GM12878 (cell line): Measurements from ENCODE around the gene SUPT3H. TPM values are rescaled to one million over a fixed set of nuclear protein-coding genes. Genes with fewer than 3 reads are reported as not detected.

ENCODE experiments used
- ATAC-seq: fragments of 200-7000 bp; cut with Tn5 transposase; 3 replicates; pipeline ENCODE4 v1.9.1; 2020; ENCODE audit warnings: mild to moderate bottlenecking, moderate library complexity
- BruUV-seq: library from RNA; stranded (reverse); fragments of 400-500 nt; replicated peaks from 2 replicates; lab custom pipeline; 2021; lab: Mats Ljungman, UMichigan
- CTCF ChIA-PET: fragments of 300-600 bp; sonication (Branson Sonifier 250); formaldehyde crosslinking; extraction: SDS; loops from one replicate; lab custom pipeline; 2021; ENCODE audit warnings: inconsistent platforms; lab: Yijun Ruan, JAX
- POLR2A ChIA-PET: fragments of 350-600 bp; formaldehyde crosslinking; extraction: SDS; loops from one replicate; lab custom pipeline; 2021; ENCODE audit warnings: inconsistent platforms; lab: Charles Lee
- RAD21 ChIA-PET: fragments of 300-600 bp; sonication (Branson Sonifier 250); formaldehyde crosslinking; loops from one replicate; lab custom pipeline; 2023; ENCODE audit warnings: antibody characterized with exemption; ENCODE audit not compliant: unreplicated experiment; lab: Charles Lee
- SMC1A ChIA-PET: fragments of 300-600 bp; sonication (Branson Sonifier 250); formaldehyde crosslinking; loops from one replicate; lab custom pipeline; 2023; ENCODE audit not compliant: unreplicated experiment, uncharacterized antibody; lab: Charles Lee
- DNase-seq: peaks from one replicate; pipeline ENCODE4 v3.0.0-alpha.2; 2011; ENCODE audit warnings: low read depth, low spot score
- FAIRE-seq: peaks from 3 replicates; lab custom pipeline; 2011; peaks lifted over from hg19 to GRCh38; lab: Jason Lieb, UNC
- H2AFZ ChIP-seq: 2 replicates; pipeline ENCODE4 v1.6.0; 2011; ENCODE audit warnings: low read depth, low read length, control low read depth; ENCODE audit not compliant: control insufficient read depth
- H3K27ac ChIP-seq: 2 replicates; pipeline ENCODE4 v1.5.1; 2011; ENCODE audit warnings: control low read depth; ENCODE audit not compliant: control insufficient read depth, insufficient read depth
- H3K27me3 ChIP-seq, 2 experiments: replicated peaks in 1 of 2; 2 replicates each; pipeline versions ENCODE4 v1.6.0 to v1.6.1; 2011; ENCODE audit warnings: low read length in 1 of 2; ENCODE audit not compliant: control insufficient read depth in 2 of 2, insufficient read depth in 2 of 2
- H3K36me3 ChIP-seq, 2 experiments: 2 replicates each; pipeline ENCODE4 v1.5.1; 2011; ENCODE audit warnings: low read length in 1 of 2; ENCODE audit not compliant: control insufficient read depth in 2 of 2, insufficient read depth in 2 of 2
- H3K4me1 ChIP-seq: 2 replicates; pipeline ENCODE4 v1.6.1; 2011; ENCODE audit warnings: mild to moderate bottlenecking, low read length, moderate library complexity, mixed read lengths; ENCODE audit not compliant: control insufficient read depth, insufficient read depth
- H3K4me2 ChIP-seq: 2 replicates; pipeline ENCODE4 v1.6.0; 2011; ENCODE audit warnings: control low read depth; ENCODE audit not compliant: control insufficient read depth, insufficient read depth
- H3K4me3 ChIP-seq: fragments of 200-600 bp; sonication (generic); 2 replicates; pipeline ENCODE4 v1.5.1; 2016
- H3K79me2 ChIP-seq: 2 replicates; pipeline ENCODE4 v1.6.0; 2011; ENCODE audit warnings: low read length; ENCODE audit not compliant: control insufficient read depth, insufficient read depth
- H3K9ac ChIP-seq: 2 replicates; pipeline ENCODE4 v1.8.0; 2011; ENCODE audit warnings: low read length, control low read depth, mixed read lengths; ENCODE audit not compliant: control insufficient read depth, insufficient read depth
- H3K9me3 ChIP-seq: replicated peaks from 3 replicates; pipeline ENCODE4 v1.5.1; 2011; ENCODE audit warnings: mild to moderate bottlenecking, low read length; ENCODE audit not compliant: control insufficient read depth, insufficient read depth
- H4K20me1 ChIP-seq: 2 replicates; pipeline ENCODE4 v1.6.0; 2011; ENCODE audit not compliant: control insufficient read depth, insufficient read depth
- BHLHE40 ChIP-seq, 2 experiments: fragments of 450-650 bp in 1 of 2; IDR thresholded peaks; 2 replicates each; pipeline ENCODE4 v1.6.1; 2011 to 2017; ENCODE audit warnings: low read depth in 2 of 2, borderline replicate concordance in 1 of 2, improper control_type of control experiment in 1 of 2, low read length in 1 of 2, mild to moderate bottlenecking in 1 of 2
- CBX3 ChIP-seq: fragments of 200-600 bp; sonication (generic); IDR thresholded peaks from 2 replicates; pipeline ENCODE4 v1.6.1; 2016; ENCODE audit warnings: low read depth, borderline replicate concordance
- CEBPB ChIP-seq, 2 experiments: fragments of 150-350 bp in 1 of 2; IDR thresholded peaks; 2 replicates each; pipeline ENCODE4 v1.6.1; 2012 to 2014; ENCODE audit warnings: low read depth in 2 of 2, low read length in 2 of 2, borderline replicate concordance in 1 of 2, inconsistent platforms in 1 of 2
- HDGF ChIP-seq: fragments of 450-650 bp; IDR thresholded peaks from 2 replicates; pipeline ENCODE4 v1.6.1; 2016; ENCODE audit warnings: antibody characterized with exemption
- JUND ChIP-seq: IDR thresholded peaks from 2 replicates; pipeline ENCODE4 v1.6.1; 2012; ENCODE audit warnings: low read depth, mild to moderate bottlenecking, low read length, improper control_type of control experiment, moderate library complexity
- KAT2A ChIP-seq: conservative IDR thresholded peaks from 2 replicates; pipeline ENCODE4 v1.6.1; 2011; ENCODE audit warnings: low read depth, low read length; ENCODE audit not compliant: control insufficient read depth
- NBN ChIP-seq: fragments of 450-650 bp; IDR thresholded peaks from 2 replicates; pipeline ENCODE4 v1.6.1; 2016
- RB1 ChIP-seq: fragments of 450-650 bp; formaldehyde crosslinking; IDR thresholded peaks from 2 replicates; pipeline ENCODE4 v1.6.1; 2017; ENCODE audit warnings: mild to moderate bottlenecking, borderline replicate concordance
- RFX5 ChIP-seq: IDR thresholded peaks from 2 replicates; pipeline ENCODE4 v1.6.1; 2011; ENCODE audit warnings: low read depth, low read length, improper control_type of control experiment
- YY1 ChIP-seq: IDR thresholded peaks from 2 replicates; pipeline ENCODE4 v1.6.1; 2011; ENCODE audit warnings: low read depth, mild to moderate bottlenecking, low read length
- ZNF207 ChIP-seq: fragments of 450-650 bp; IDR thresholded peaks from 2 replicates; pipeline ENCODE4 v1.6.1; 2014; ENCODE audit warnings: antibody characterized with exemption, mild to moderate bottlenecking, borderline replicate concordance
- ZNF24 ChIP-seq: fragments of 450-650 bp; IDR thresholded peaks from 2 replicates; pipeline ENCODE4 v1.6.1; 2017; ENCODE audit warnings: antibody characterized with exemption, mild to moderate bottlenecking
- ZNF274 ChIP-seq: IDR thresholded peaks from one replicate; pipeline ENCODE4 v1.8.0; 2011; ENCODE audit not compliant: insufficient read length, insufficient read depth
- ZNF622 ChIP-seq: fragments of 450-650 bp; IDR thresholded peaks from 2 replicates; pipeline ENCODE4 v1.6.1; 2017; ENCODE audit warnings: mild to moderate bottlenecking, inconsistent platforms
- WGBS: methylation state at CpG from one replicate; pipeline ENCODE4 v1.1.6; 2016; ENCODE audit warnings: low lambda C conversion rate; ENCODE audit not compliant: insufficient replicate concordance, insufficient coverage; ENCODE audit errors: missing lambda C conversion rate; 5-methylcytosine and 5-hydroxymethylcytosine counted together
- in situ Hi-C: fragments of 300-500 bp; cut with MboI; formaldehyde crosslinking; loops from 9 replicates; pipeline ENCODE4 v1.14.3; 2018; ENCODE audit warnings: mixed read lengths
- intact Hi-C: fragments of 100-400 bp; cut with micrococcal nuclease; formaldehyde crosslinking; loops from one replicate; pipeline ENCODE4 v1.14.2; 2022; ENCODE audit not compliant: unreplicated experiment
- polyA plus RNA-seq, 11 experiments: library from polyadenylated mRNA; depleted of rRNA in 4 of 11; unstranded in 6 of 11; stranded (reverse) in 5 of 11; fragments of >200 nt; fragmentation: Nextera tagmentation in 4 of 11; fragmentation: Illumina TruSeq in 1 of 11; extraction: Ambion mirVana in 4 of 11; extraction: Trizol in 1 of 11; gene quantifications; 1 replicate in 1 of 11; 2 replicates in 10 of 11; pipeline versions ENCODE4 v1.2.1 to v1.2.3, GENCODE V29; 2011 to 2016; ENCODE audit warnings: inconsistent platforms in 2 of 11, missing spikeins in 2 of 11, low read depth in 1 of 11
- total RNA-seq, 4 experiments: library from RNA; depleted of rRNA in 3 of 4; stranded (reverse); fragments of >200 nt in 3 of 4; fragmentation: Illumina TruSeq in 1 of 4; extraction: Trizol in 1 of 4; gene quantifications; 2 replicates each; pipeline versions ENCODE4 v1.2.1 to v1.2.3, GENCODE V29; 2013 to 2021
- TF ChIP-seq, protein P1 (sequence below): IDR thresholded peaks from 2 replicates; pipeline ENCODE4 v1.6.1; 2012; ENCODE audit warnings: low read depth, low read length, improper control_type of control experiment
- TF ChIP-seq, protein P2 (sequence below): fragments of 450-650 bp; IDR thresholded peaks from 2 replicates; pipeline ENCODE4 v1.6.1; 2016; ENCODE audit warnings: mild to moderate bottlenecking
- TF ChIP-seq, protein P3 (sequence below): fragments of 450-650 bp; IDR thresholded peaks from 2 replicates; pipeline ENCODE4 v1.6.1; 2017; ENCODE audit warnings: mild to moderate bottlenecking, moderate library complexity

SUPT3H gene
- total and polyA plus RNA-seq, 10 of the 15 experiments (the other 5 are each of a cell fraction or from before 2014, with no cell fraction given), result 0.51 to 3.7 (median 2.0) TPM

DNA sequence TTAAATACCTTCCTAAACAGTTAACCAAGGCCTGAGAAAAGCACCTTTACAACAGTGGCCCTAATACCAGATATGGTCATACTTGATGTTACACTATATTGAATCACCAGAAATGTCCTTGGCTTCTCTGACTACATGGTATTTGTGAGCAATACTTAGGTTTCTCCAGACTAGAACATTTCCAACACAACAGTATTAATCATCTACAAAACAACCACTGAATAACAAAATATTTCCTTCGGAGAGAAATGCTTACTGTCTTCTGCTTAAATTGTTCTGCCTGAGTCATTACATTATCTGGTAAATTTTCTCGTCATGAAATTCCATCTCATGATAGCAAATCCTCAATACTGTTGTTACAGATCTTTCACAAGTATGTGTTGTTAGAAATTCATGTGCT lies 302.5 kb downstream of the SUPT3H start:
- H3K4me2 ChIP-seq, result no peak overlapping the region
- H3K27ac ChIP-seq, result no peak overlapping the region
- no peak overlapping the region for H2AFZ ChIP-seq
- ChIA-PET SMC1A (no interaction called here), CTCF (no interaction called here), POLR2A (no interaction called here), RAD21 (no interaction called here)
- H3K9ac ChIP-seq, result no peak overlapping the region
- no peaks in the 10 kb centered on the region for H4K20me1 ChIP-seq
- in situ Hi-C loops (no loop called here), intact Hi-C loops (loop anchor here (2.0 to 10.0 kb wide), 2 partner anchors 18 to 420 kb away; no protein-coding TSS in a partner anchor)
- 42% methylated on average over 2 of the region's 2 CpGs for WGBS
- H3K4me3 ChIP-seq, result no peak overlapping the region
- H3K79me2 ChIP-seq, result no peaks in the 10 kb centered on the region
- TF ChIP-seq BHLHE40 (IDR thresholded peaks at IDR 0.05; ENCODE audit: borderline replicate concordance in 1 of 2, low read depth in 2 of 2, low read length in 1 of 2) (no peak), ZNF24 (no peak), YY1 (no peak), NBN (no peak), RB1 (no peak), JUND (no peak), HDGF (no peak), ZNF274 (no peak), CBX3 (no peak), KAT2A (no peak), ZNF622 (no peak), ZNF207 (no peak), CEBPB (IDR thresholded peaks at IDR 0.05; ENCODE audit: borderline replicate concordance in 1 of 2, low read depth in 2 of 2, low read length in 2 of 2) (no peak), RFX5 (no peak)
- TF ChIP-seq, protein P1, sequence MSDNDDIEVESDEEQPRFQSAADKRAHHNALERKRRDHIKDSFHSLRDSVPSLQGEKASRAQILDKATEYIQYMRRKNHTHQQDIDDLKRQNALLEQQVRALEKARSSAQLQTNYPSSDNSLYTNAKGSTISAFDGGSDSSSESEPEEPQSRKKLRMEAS, result no peak
- TF ChIP-seq, protein P2, sequence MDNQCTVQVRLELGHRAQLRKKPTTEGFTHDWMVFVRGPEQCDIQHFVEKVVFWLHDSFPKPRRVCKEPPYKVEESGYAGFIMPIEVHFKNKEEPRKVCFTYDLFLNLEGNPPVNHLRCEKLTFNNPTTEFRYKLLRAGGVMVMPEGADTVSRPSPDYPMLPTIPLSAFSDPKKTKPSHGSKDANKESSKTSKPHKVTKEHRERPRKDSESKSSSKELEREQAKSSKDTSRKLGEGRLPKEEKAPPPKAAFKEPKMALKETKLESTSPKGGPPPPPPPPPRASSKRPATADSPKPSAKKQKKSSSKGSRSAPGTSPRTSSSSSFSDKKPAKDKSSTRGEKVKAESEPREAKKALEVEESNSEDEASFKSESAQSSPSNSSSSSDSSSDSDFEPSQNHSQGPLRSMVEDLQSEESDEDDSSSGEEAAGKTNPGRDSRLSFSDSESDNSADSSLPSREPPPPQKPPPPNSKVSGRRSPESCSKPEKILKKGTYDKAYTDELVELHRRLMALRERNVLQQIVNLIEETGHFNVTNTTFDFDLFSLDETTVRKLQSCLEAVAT, result no peak
- TF ChIP-seq, protein P3, sequence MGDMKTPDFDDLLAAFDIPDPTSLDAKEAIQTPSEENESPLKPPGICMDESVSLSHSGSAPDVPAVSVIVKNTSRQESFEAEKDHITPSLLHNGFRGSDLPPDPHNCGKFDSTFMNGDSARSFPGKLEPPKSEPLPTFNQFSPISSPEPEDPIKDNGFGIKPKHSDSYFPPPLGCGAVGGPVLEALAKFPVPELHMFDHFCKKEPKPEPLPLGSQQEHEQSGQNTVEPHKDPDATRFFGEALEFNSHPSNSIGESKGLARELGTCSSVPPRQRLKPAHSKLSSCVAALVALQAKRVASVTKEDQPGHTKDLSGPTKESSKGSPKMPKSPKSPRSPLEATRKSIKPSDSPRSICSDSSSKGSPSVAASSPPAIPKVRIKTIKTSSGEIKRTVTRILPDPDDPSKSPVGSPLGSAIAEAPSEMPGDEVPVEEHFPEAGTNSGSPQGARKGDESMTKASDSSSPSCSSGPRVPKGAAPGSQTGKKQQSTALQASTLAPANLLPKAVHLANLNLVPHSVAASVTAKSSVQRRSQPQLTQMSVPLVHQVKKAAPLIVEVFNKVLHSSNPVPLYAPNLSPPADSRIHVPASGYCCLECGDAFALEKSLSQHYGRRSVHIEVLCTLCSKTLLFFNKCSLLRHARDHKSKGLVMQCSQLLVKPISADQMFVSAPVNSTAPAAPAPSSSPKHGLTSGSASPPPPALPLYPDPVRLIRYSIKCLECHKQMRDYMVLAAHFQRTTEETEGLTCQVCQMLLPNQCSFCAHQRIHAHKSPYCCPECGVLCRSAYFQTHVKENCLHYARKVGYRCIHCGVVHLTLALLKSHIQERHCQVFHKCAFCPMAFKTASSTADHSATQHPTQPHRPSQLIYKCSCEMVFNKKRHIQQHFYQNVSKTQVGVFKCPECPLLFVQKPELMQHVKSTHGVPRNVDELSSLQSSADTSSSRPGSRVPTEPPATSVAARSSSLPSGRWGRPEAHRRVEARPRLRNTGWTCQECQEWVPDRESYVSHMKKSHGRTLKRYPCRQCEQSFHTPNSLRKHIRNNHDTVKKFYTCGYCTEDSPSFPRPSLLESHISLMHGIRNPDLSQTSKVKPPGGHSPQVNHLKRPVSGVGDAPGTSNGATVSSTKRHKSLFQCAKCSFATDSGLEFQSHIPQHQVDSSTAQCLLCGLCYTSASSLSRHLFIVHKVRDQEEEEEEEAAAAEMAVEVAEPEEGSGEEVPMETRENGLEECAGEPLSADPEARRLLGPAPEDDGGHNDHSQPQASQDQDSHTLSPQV, result no peak
- no peaks in the 10 kb centered on the region for H3K4me1 ChIP-seq
- no peaks in the 10 kb centered on the region for H3K36me3 ChIP-seq
- no peak for ATAC-seq
- no peaks in the 10 kb centered on the region; the same call in 2 of the 3 replicates for H3K9me3 ChIP-seq
- FAIRE-seq, result no peak
- no peaks in the 10 kb centered on the region for H3K27me3 ChIP-seq
- no TSS peak for BruUV-seq
- DNase-seq, result no peak
